NOMO-1 treated with dmso at 0.1 percent for 144 hours (cell line): ENCODE measurements around the gene SLC38A10.
A peak's percentile ranks its signal among the peaks of the same experiment; 100 is the strongest.

Experiments used
- DNase-seq: peaks from one replicate; lab custom pipeline; 2025; ENCODE audit not compliant: unreplicated experiment; lab: John Stamatoyannopoulos, UW

The SLC38A10 gene

DNA sequence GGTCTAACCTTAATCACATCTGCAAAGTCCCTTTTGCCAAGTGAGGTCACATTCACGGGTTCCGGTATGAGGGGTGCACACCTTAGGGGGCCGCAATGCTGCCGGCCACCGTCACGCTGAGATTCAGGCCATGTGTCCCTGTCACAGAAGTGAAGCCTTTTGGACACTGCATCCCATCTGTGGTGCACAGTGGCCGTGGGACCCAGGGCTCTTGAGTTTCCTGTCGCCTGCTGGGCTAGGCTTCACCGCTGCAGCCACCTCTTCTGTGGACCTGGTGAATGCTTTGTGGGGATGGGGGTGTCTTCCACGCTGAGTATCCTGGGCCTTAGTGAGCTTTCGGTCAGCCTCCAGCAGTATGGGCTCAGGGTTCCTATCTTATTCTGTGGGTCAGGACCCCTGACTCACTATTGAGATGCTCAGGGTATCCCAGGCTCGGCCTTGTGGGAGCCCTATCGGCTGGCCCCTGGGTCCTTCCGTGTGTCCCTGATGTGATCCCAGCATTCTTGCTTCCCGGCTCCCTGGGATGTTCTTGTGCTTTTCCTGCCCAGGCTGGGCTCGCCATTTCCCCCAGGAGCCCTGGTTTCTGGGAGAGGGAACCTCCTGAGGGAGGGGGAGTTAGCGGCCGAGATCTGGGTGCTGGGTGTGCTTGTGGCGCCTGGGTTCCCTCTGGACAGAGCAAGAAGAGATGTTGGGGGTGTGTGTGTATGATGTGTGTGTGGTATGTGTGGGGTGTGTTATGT lies 4.9 kb upstream of the SLC38A10 start:
- no peak for DNase-seq

DNA sequence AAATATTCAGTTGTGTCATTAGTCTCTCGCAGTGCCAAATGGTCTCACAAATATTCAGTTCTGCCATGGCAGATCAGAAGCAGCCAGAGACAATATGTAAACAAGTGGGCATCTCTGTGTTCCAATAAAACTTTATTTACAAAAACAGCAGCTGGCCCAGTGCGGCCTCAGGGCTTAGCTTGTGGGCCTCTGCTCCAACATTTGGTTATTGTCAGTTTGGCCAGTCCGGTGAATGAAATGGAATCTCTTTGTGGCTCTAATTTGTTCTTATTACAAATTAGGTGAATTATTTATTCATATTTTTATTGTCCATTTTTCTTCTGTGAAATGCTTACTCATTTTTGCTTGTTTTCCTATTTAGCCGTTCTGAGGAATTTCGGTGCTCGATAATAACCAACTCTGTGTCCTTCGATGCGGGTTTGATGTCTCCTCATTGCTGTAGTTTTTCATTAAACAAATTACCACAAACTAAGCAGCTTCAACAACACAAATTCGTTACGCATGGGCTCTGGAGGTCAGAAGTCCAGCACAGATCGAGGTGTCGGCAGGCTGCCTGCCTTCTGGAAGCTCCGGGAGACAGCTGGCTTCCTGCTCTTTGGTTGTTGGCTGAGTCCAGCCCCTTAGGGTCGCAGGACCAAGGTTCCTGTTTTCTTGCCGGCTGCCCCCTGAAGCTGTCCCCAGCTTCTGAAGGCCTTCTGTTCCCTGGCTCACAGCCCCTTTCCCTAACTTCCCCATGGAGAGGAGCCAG lies 4.1 kb upstream of the SLC38A10 start:
- no peak for DNase-seq

DNA sequence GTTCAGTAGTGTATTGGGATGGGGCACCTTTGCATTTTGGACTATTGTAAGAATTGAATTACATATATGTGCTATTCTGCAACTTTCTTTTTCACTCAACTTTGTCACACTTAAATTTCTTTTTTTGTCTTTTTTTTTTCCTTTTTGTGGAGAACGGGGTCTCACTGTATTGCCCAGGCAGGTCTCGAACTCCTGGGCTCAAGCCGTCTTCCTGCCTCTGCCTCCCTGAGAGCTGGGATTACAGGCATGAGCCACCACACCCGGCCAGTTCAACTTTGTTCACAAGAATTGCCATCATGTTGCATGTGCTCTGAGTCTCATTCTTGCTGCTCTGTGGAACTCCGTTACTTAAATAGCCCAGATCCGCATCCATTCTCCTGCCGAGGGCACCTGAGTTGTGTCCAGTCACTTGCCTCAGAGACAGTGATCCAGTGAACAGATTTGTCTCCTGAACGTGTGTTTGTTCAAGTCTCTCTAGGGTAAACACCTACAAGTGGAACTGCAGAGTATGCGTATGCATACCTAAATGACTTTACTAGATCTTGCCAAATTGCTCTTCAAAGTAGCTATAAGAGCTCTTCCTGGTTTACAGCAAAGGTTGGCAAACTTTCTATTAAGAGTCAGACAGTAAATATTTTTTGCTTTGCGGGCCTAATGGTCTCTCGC lies 3.4 kb upstream of the SLC38A10 start:
- DNase-seq, result no peak

GRCh38 chr17:81295676-81296381 lies 722 bp upstream of the SLC38A10 start:
- peak; percentile 41 for DNase-seq

GRCh38 chr17:81294512-81295030 lies 536 bp downstream of the SLC38A10 start:
- DNase-seq, result no peak

DNA sequence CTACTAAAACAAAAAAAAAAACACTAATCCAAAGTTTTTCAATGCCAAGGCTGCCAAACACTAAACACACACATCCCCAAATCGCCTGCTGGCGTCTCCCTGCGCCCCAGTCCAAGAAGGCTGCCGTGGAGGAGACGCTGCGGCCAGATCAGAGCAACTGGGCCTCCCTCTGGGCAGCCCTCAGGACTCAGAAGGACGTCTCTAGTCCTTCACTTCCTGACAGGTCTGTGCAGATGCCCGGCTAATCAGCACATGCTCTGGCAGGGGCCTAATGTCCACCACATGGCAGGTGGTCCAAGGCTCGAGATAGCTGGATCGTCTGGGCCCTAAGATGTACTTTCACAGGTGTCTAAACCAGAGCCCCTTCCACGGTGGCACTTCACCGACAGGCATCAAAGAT lies 2.7 kb downstream of the SLC38A10 start:
- no peak for DNase-seq

DNA sequence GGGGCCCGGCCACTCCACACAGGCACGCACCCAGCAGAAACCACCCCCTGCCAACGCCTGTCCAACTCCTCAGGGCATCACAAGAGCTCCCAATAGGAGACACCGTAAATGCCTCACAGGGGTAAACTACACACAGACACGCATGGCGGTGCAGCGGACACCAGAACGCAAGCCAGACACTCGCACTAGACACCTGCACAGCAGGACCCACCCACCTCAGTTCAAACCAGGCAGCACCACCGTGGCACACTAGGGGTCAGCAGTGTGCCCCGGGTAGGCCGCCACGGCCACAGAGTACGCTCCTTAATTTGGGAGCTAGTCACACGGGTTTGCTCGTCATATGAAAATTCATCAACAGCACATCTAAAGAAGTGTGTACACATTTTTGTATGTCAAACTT lies 3.4 kb downstream of the SLC38A10 start:
- no peak for DNase-seq

- DNase-seq, result no peak
Observed at GRCh38 chr17:81290230-81290629, 4.9 kb downstream of the SLC38A10 start.

DNA sequence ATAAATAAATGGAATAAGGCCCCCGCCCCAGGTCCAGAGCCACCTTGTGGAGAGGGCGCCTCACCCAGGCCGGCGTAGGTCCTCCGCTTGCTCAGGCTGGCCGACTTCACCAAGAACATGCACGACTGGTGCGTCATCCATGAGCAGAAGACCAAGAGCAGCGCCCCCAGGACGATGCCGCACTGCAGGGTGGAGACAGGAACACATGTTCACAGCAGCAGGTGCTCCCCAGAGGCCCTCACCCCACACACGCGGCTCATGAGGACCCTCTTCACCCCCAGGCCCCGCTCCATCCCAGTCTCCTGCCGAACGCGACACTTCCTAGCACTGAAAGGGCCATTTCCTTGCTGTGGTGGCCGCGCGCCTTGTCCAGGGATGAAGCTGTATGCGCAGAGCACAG lies 5.5 kb downstream of the SLC38A10 start:
- no peak for DNase-seq

- DNase-seq, result no peak
Observed at GRCh38 chr17:81288715-81289114, 6.4 kb downstream of the SLC38A10 start.

- no peak for DNase-seq
Observed at GRCh38 chr17:81287741-81288430, 7.2 kb downstream of the SLC38A10 start.

DNA sequence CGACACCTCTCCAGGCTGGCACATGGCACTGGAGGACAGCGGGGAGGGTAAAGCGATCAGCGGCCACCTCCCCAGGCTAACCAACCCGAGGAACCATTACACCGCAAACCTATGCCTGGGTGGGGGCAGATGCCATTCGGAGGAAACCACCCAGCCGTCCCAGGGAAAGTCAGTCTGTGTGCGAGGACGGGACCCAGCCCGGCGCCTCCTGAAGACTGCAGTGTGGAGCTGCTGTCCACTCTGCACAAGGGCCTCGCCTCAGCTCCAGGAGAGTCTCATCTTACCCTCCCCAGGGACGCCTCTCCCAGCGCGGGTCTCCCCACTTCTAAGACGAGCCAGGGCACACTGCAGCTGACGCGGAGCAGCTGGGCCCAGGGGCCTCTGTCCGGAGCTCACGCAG lies 8.0 kb downstream of the SLC38A10 start:
- DNase-seq, result no peak

- DNase-seq, result no peak
Observed at GRCh38 chr17:81286491-81287145, 8.5 kb downstream of the SLC38A10 start.

DNA sequence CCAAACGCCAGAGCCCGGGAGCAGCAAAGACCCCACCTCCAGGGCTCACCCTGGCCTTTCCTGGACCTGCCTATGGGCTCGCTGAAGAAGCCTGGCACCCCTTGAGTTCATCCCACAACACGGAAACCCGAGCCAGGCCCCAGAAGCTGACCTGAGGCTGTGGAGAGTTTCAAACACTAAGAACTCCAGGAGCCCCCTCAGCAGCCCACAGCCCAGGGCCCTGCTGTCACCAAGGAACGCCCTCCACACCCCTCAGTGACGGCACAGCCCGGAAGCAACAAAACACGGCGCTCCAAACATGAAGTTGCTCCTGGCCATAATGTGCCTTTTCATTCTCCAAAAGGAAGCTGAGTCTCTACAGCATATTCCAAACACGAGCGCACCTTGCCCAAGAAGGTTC lies 9.2 kb downstream of the SLC38A10 start:
- DNase-seq, result no peak

GRCh38 chr17:81285179-81285878 lies 9.8 kb downstream of the SLC38A10 start:
- DNase-seq, result peak; percentile 47

DNA sequence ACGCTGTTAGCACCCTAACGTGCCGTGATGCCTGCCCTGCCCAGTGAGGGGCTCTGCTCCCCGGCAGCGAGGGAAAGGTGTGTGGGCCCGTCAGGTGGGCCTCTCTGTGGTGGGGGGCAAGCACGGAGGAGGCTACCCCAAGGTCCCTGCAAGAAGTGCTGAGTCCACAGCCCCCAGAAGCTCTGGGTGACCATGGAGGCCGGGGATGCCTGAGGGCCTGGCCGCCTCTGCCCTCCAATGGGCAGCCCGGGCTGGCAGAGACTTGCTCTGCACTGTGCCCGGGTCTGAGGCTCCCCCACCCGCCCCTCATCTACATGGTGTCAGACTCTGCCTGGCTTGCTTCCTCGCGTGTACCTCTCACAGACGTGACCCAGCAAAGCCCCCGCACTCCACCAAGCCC lies 12.2 kb downstream of the SLC38A10 start:
- no peak for DNase-seq

GRCh38 chr17:81282141-81282540 lies 13.0 kb downstream of the SLC38A10 start:
- no peak for DNase-seq

- DNase-seq, result no peak
Observed at GRCh38 chr17:81280571-81280970, 14.5 kb downstream of the SLC38A10 start.
